ENCODE measurements around the gene GPR17. TPM values are rescaled to one million over a fixed set of nuclear protein-coding genes. Genes with fewer than 3 reads are reported as not detected.

GPR17 gene
- total RNA-seq (not detected in 2 replicates), polyA plus RNA-seq (0.09 TPM in 1 of 2 replicates, not detected in the other)

GRCh38 chr2:127645395-127646291, at the start of gene GPR17:
Gene GPR17, plus strand, starts transcription at chr2:127646153. Its CDS starts 4,583 bp downstream, at chr2:127650736.
- Histone ChIP-seq H3K27ac (no peak within 1 kb of the TSS), H3K36me3 (no peaks in the 10 kb centered on the region), H3K4me1 (ENCODE audit: low read depth) (no peaks in the 10 kb centered on the region), H3K9me3 (ENCODE audit: low read depth) (no peaks in the 10 kb centered on the region), H3K4me3 (no peak within 1 kb of the TSS), H3K27me3 (no peaks in the 10 kb centered on the region)
- DNase-seq (ENCODE audit: low read depth in 1 of 2, low spot score in 1 of 2) = no peak
- no peak for TF ChIP-seq CTCF (IDR thresholded peaks at IDR 0.05; ENCODE audit: low read depth, low read length)

- no peak for TF ChIP-seq CTCF (IDR thresholded peaks at IDR 0.05; ENCODE audit: low read depth, low read length)
- Histone ChIP-seq H3K4me1 (ENCODE audit: low read depth) (no peaks in the 10 kb centered on the region), H3K36me3 (no peaks in the 10 kb centered on the region), H3K27me3 (no peaks in the 10 kb centered on the region), H3K9me3 (ENCODE audit: low read depth) (no peaks in the 10 kb centered on the region), H3K27ac (no peak overlapping the region), H3K4me3 (no peak overlapping the region)
- no peak for DNase-seq (ENCODE audit: low read depth in 1 of 2, low spot score in 1 of 2)
Measured at GRCh38 chr2:127596311-127597045, 49.5 kb upstream of the GPR17 start.

- Histone ChIP-seq H3K36me3 (no peaks in the 10 kb centered on the region), H3K4me1 (ENCODE audit: low read depth) (no peaks in the 10 kb centered on the region), H3K9me3 (ENCODE audit: low read depth) (no peaks in the 10 kb centered on the region), H3K27me3 (no peaks in the 10 kb centered on the region), H3K4me3 (no peak overlapping the region), H3K27ac (no peak overlapping the region)
- no peak for DNase-seq (ENCODE audit: low read depth in 1 of 2, low spot score in 1 of 2)
- TF ChIP-seq CTCF (IDR thresholded peaks at IDR 0.05; ENCODE audit: low read depth, low read length) = no peak
Measured at GRCh38 chr2:127597046-127597983, 48.6 kb upstream of the GPR17 start.

- Histone ChIP-seq H3K4me1 (ENCODE audit: low read depth) (no peaks in the 10 kb centered on the region), H3K9me3 (ENCODE audit: low read depth) (no peaks in the 10 kb centered on the region), H3K27me3 (no peaks in the 10 kb centered on the region), H3K36me3 (no peaks in the 10 kb centered on the region), H3K4me3 (no peak overlapping the region), H3K27ac (no peak overlapping the region)
- no peak for DNase-seq (ENCODE audit: low read depth in 1 of 2, low spot score in 1 of 2)
- no peak for TF ChIP-seq CTCF (IDR thresholded peaks at IDR 0.05; ENCODE audit: low read depth, low read length)
Measured at GRCh38 chr2:127597984-127598380, 48.0 kb upstream of the GPR17 start.

- H3K27me3 ChIP-seq = no peaks in the 10 kb centered on the region
- no peaks in the 10 kb centered on the region for H3K36me3 ChIP-seq
- H3K27ac ChIP-seq = no peak overlapping the region
- no peaks in the 10 kb centered on the region for H3K9me3 ChIP-seq (ENCODE audit: low read depth)
- no peak for TF ChIP-seq CTCF (IDR thresholded peaks at IDR 0.05; ENCODE audit: low read depth, low read length)
- H3K4me3 ChIP-seq = no peak overlapping the region
- no peaks in the 10 kb centered on the region for H3K4me1 ChIP-seq (ENCODE audit: low read depth)
- no peak for DNase-seq (ENCODE audit: low read depth in 1 of 2, low spot score in 1 of 2)
Measured at GRCh38 chr2:127598711-127599110, 47.2 kb upstream of the GPR17 start.

Data from cardiac muscle cell (in vitro differentiated cells and primary cell).